HepG2 (cell line): Measurements from ENCODE around the gene ADAMTS13. TPM values are rescaled to one million over a fixed set of nuclear protein-coding genes. Genes with fewer than 3 reads are reported as not detected.

Experiments
- BORCS8-MEF2B ChIP-seq: sonication (generic); formaldehyde crosslinking; IDR thresholded peaks from 2 replicates; pipeline ENCODE4 v1.8.0; 2022; ENCODE audit warnings: mild to moderate bottlenecking, missing genetic modification reagents
- FOXO1 ChIP-seq: sonication (generic); formaldehyde crosslinking; IDR thresholded peaks from 2 replicates; pipeline ENCODE4 v1.4.0; 2020; ENCODE audit warnings: missing genetic modification reagents
- GPN1 ChIP-seq: sonication (generic); formaldehyde crosslinking; IDR thresholded peaks from 2 replicates; pipeline ENCODE4 v1.5.1; 2020; ENCODE audit warnings: missing genetic modification reagents, borderline replicate concordance
- HNF1A ChIP-seq, 2 experiments: sonication (generic) in 1 of 2; formaldehyde crosslinking in 1 of 2; IDR thresholded peaks; 2 replicates each; pipeline versions ENCODE4 v1.4.0 to v1.6.1; 2016 to 2020; ENCODE audit warnings: borderline replicate concordance in 1 of 2, low read depth in 1 of 2, mild to moderate bottlenecking in 1 of 2, missing genetic modification reagents in 1 of 2
- MEF2D ChIP-seq: sonication (generic); formaldehyde crosslinking; IDR thresholded peaks from 2 replicates; pipeline ENCODE4 v1.5.1; 2020; ENCODE audit warnings: mild to moderate bottlenecking, missing genetic modification reagents
- MTF1 ChIP-seq: sonication (generic); formaldehyde crosslinking; IDR thresholded peaks from 2 replicates; pipeline ENCODE4 v1.5.0; 2020; ENCODE audit warnings: missing genetic modification reagents
- NFKBIZ ChIP-seq: IDR thresholded peaks from 2 replicates; pipeline ENCODE4 v1.6.1; 2018; ENCODE audit warnings: missing genetic modification reagents, missing compliant biosample characterization
- RFX1 ChIP-seq: fragments of 450-650 bp; IDR thresholded peaks from 2 replicates; pipeline ENCODE4 v1.6.1; 2017
- RNF2 ChIP-seq: fragments of 450-650 bp; conservative IDR thresholded peaks from 2 replicates; pipeline ENCODE4 v1.6.1; 2016; ENCODE audit warnings: low read depth
- THYN1 ChIP-seq: sonication (generic); formaldehyde crosslinking; IDR thresholded peaks from 2 replicates; pipeline ENCODE4 v1.8.1; 2023; ENCODE audit warnings: low read depth, mild to moderate bottlenecking, moderate library complexity, missing genetic modification reagents, borderline replicate concordance
- ZNF383 ChIP-seq: sonication (generic); formaldehyde crosslinking; IDR thresholded peaks from 2 replicates; pipeline ENCODE4 v1.4.0; 2020; ENCODE audit warnings: missing genetic modification reagents, mild to moderate bottlenecking, borderline replicate concordance
- ZNF468 ChIP-seq: sonication (generic); formaldehyde crosslinking; IDR thresholded peaks from 2 replicates; pipeline ENCODE4 v1.8.0; 2022; ENCODE audit warnings: mild to moderate bottlenecking, moderate library complexity, missing genetic modification reagents
- ZNF563 ChIP-seq: sonication (generic); formaldehyde crosslinking; IDR thresholded peaks from 2 replicates; pipeline ENCODE4 v1.8.0; 2022; ENCODE audit warnings: mild to moderate bottlenecking, moderate library complexity, missing genetic modification reagents
- ZNF678 ChIP-seq: sonication (generic); formaldehyde crosslinking; IDR thresholded peaks from 2 replicates; pipeline ENCODE4 v1.4.0; 2020; ENCODE audit warnings: mild to moderate bottlenecking, missing genetic modification reagents
- ZNF710 ChIP-seq: sonication (generic); formaldehyde crosslinking; IDR thresholded peaks from 2 replicates; pipeline ENCODE4 v1.5.0; 2020; ENCODE audit warnings: mild to moderate bottlenecking, missing genetic modification reagents, borderline replicate concordance
- ZSCAN25 ChIP-seq: sonication (generic); formaldehyde crosslinking; IDR thresholded peaks from 2 replicates; pipeline ENCODE4 v1.8.0; 2022; ENCODE audit warnings: mild to moderate bottlenecking, missing genetic modification reagents
- polyA plus RNA-seq, 8 experiments: library from polyadenylated mRNA; depleted of rRNA in 3 of 8; stranded (reverse) in 7 of 8; unstranded in 1 of 8; fragments of >200 nt; fragmentation: Illumina TruSeq in 4 of 8; extraction: Trizol in 4 of 8; gene quantifications; 2 replicates each; pipeline versions ENCODE4 v1.2.1 to v1.2.3, GENCODE V29; 2011 to 2016; ENCODE audit warnings: low read depth in 4 of 8, missing spikeins in 1 of 8, mixed read lengths in 1 of 8; ENCODE audit not compliant: insufficient read depth in 1 of 8
- total RNA-seq, 5 experiments: library from RNA; depleted of rRNA; stranded (reverse); fragments of >200 nt; fragmentation: Illumina TruSeq; extraction: Trizol; gene quantifications; 2 replicates each; pipeline ENCODE4 v1.2.3, GENCODE V29; 2016; ENCODE audit warnings: low read depth in 1 of 5
- TF ChIP-seq, protein P1 (sequence below): sonication (generic); formaldehyde crosslinking; IDR thresholded peaks from 2 replicates; pipeline ENCODE4 v1.8.0; 2022; ENCODE audit warnings: mild to moderate bottlenecking, missing genetic modification reagents, moderate library complexity
- TF ChIP-seq, protein P2 (sequence below): sonication (generic); formaldehyde crosslinking; IDR thresholded peaks from 2 replicates; pipeline ENCODE4 v1.5.0; 2020; ENCODE audit warnings: mild to moderate bottlenecking, low read depth, missing genetic modification reagents, borderline replicate concordance
- TF ChIP-seq, protein P3 (sequence below): sonication (generic); formaldehyde crosslinking; IDR thresholded peaks from 2 replicates; pipeline ENCODE4 v1.8.1; 2023; ENCODE audit warnings: missing genetic modification reagents, mild to moderate bottlenecking, borderline replicate concordance

ADAMTS13 gene
- total and polyA plus RNA-seq, 2 of the 13 experiments (the other 11 are each of a cell fraction or from before 2014, with no cell fraction given), result 0.91 to 4.5 TPM

GRCh38 chr9:133375116-133375723 is 46.9 kb upstream of the ADAMTS13 start (continued):
- TF ChIP-seq HNF1A (IDR thresholded peaks at IDR 0.05; ENCODE audit: low read depth) (no peak), HNF1A (CRISPR knock-in tag; IDR thresholded peaks at IDR 0.05; ENCODE audit: borderline replicate concordance) (no peak), THYN1 (CRISPR knock-in tag) (no peak), RNF2 (no peak), ZNF563 (CRISPR knock-in tag) (no peak), MTF1 (CRISPR knock-in tag) (0 out of 2 replicates have a peak, but pooled peaks have one; percentile 30), ZNF710 (CRISPR knock-in tag) (no peak), NFKBIZ (no peak), BORCS8-MEF2B (CRISPR knock-in tag) (peak; percentile 69), GPN1 (CRISPR knock-in tag) (no peak), ZNF383 (CRISPR knock-in tag) (no peak), ZNF468 (CRISPR knock-in tag) (no peak), RFX1 (no peak), FOXO1 (peak; percentile 31; the same call in 1 of the 2 replicates), MEF2D (CRISPR knock-in tag) (no peak), ZSCAN25 (CRISPR knock-in tag) (0 out of 2 replicates have a peak, but pooled peaks have one; percentile 20), ZNF678 (CRISPR knock-in tag) (no peak)
- TF ChIP-seq, protein P1, sequence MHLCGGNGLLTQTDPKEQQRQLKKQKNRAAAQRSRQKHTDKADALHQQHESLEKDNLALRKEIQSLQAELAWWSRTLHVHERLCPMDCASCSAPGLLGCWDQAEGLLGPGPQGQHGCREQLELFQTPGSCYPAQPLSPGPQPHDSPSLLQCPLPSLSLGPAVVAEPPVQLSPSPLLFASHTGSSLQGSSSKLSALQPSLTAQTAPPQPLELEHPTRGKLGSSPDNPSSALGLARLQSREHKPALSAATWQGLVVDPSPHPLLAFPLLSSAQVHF (CRISPR knock-in tag), result no peak
- TF ChIP-seq, protein P2, sequence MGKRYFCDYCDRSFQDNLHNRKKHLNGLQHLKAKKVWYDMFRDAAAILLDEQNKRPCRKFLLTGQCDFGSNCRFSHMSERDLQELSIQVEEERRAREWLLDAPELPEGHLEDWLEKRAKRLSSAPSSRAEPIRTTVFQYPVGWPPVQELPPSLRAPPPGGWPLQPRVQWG, result no peak
- TF ChIP-seq, protein P3, sequence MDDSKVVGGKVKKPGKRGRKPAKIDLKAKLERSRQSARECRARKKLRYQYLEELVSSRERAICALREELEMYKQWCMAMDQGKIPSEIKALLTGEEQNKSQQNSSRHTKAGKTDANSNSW (CRISPR knock-in tag), result no peak
